Ovary (tissue), 3 donors: Measurements from ENCODE around the gene CEACAM5.

ENCODE experiments used
- CTCF ChIP-seq, 3 donors: fragments of 450-650 bp in 2 of 3; fragments of 200-600 bp in 1 of 3; IDR thresholded peaks; one replicate each; pipeline versions ENCODE4 v1.5.1 to v1.8.0; 2016 to 2022; ENCODE audit warnings: antibody characterized with exemption in 3 of 3, mild to moderate bottlenecking in 1 of 3
- POLR2A ChIP-seq: fragments of 450-650 bp; IDR thresholded peaks from one replicate; pipeline ENCODE4 v1.6.1; 2017; ENCODE audit warnings: antibody characterized with exemption, mild to moderate bottlenecking, moderate library complexity
- donor health status: DM: no; HTN: no; CAD: no.

GRCh38 chr19:41707502-41707812 is 969 bp upstream of the CEACAM5 start:
- TF ChIP-seq CTCF (IDR thresholded peaks at IDR 0.05): no peak
- TF ChIP-seq POLR2A: no peak
